T-helper 9 cell (primary cell): Measurements from ENCODE around the gene AKAP17A.
"Not testable (repeated sequence)": the region's sequence is repeated elsewhere in the genome, so short reads cannot be mapped to it uniquely, and the experiment has no call there.

Experiments
- DNase-seq: peaks from one replicate; pipeline ENCODE4 v3.0.0-alpha.2; 2020

Gene AKAP17A

GRCh38 chrX:1609311-1609710 lies 17.9 kb downstream of the AKAP17A start:
- no peak for DNase-seq

GRCh38 chrX:1609762-1610161 lies 18.4 kb downstream of the AKAP17A start:
- no peak for DNase-seq

- DNase-seq: no peak
Observed at GRCh38 chrX:1610166-1610565, 18.8 kb downstream of the AKAP17A start.

GRCh38 chrX:1610736-1611135 lies 19.3 kb downstream of the AKAP17A start:
- DNase-seq: no peak

- no peak for DNase-seq
Observed at GRCh38 chrX:1612641-1613286, 21.4 kb downstream of the AKAP17A start.

- DNase-seq: no peak
Observed at GRCh38 chrX:1614927-1615326, 23.5 kb downstream of the AKAP17A start, which contains the start of gene ASMT. Gene ASMT, plus strand, starts transcription at chrX:1615059. Its CDS starts 141 bp downstream, at chrX:1615200.

- DNase-seq: no peak
Observed at GRCh38 chrX:1618689-1619088, 27.3 kb downstream of the AKAP17A start.

GRCh38 chrX:1623691-1624090 lies 32.3 kb downstream of the AKAP17A start:
- no peak for DNase-seq

GRCh38 chrX:1624158-1624860 lies 32.9 kb downstream of the AKAP17A start:
- DNase-seq: not testable (repeated sequence)

- not testable (repeated sequence) for DNase-seq
Observed at GRCh38 chrX:1624861-1625215, 33.4 kb downstream of the AKAP17A start.

GRCh38 chrX:1629244-1629643 lies 37.8 kb downstream of the AKAP17A start:
- no peak for DNase-seq

GRCh38 chrX:1646009-1646408 lies 54.6 kb downstream of the AKAP17A start:
- DNase-seq: no peak

GRCh38 chrX:1649621-1650020 lies 58.2 kb downstream of the AKAP17A start:
- DNase-seq: no peak
